ENCODE measurements around the gene DUSP10. TPM values are rescaled to one million over a fixed set of nuclear protein-coding genes. Genes with fewer than 3 reads are reported as not detected.

The DUSP10 gene
- total RNA-seq, 1 experiment from 2014 or later: 1.6 TPM

DNA sequence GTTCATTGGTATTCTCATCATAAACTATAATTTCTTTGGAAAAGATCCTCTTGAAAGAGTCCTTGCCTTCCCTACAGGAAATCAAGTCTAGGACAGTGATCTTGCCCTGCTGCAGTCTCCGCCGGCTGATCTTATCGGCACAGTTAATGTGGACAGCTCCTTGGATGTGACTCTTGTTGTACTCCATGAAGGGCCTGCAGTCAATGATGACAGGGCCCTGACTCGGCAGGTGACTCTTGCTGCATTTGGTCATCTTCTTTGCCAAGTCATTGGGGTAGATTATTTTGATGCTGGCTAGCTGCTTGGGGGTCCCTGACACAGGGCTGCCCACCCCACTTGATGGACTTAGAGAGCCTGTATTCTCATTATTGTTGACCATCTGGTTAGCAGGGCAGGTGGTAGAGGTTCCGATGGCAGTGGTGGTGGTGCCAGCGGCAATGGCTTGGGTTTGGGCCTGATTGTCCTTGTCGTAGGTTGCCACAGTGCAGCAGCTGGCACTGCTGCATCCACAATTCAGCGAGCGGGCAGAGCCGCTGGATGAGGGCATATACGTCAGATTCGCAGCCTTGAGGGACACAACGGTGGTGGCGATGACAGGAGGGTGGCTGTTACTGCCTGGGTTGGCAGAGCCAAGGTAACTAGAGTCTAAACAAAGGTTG is 2.7 kb downstream of the DUSP10 start:
- TF ChIP-seq FOXP4 (CRISPR knock-in tag; IDR thresholded peaks at IDR 0.05): no peak
- no peak for TF ChIP-seq NR2C2 (CRISPR knock-in tag; IDR thresholded peaks at IDR 0.05)
- TF ChIP-seq MLX (CRISPR knock-in tag; IDR thresholded peaks at IDR 0.05): no peak
- TF ChIP-seq ZNF121 (CRISPR knock-in tag; IDR thresholded peaks at IDR 0.05): no peak
- TF ChIP-seq ZBTB43 (CRISPR knock-in tag; IDR thresholded peaks at IDR 0.05): no peak
- no peak for TF ChIP-seq ZNF396 (CRISPR knock-in tag; IDR thresholded peaks at IDR 0.05; ENCODE audit: borderline replicate concordance)
- no peak for TF ChIP-seq ZNF532 (CRISPR knock-in tag; IDR thresholded peaks at IDR 0.05; ENCODE audit: borderline replicate concordance)
- DNase-seq (ENCODE audit: low spot score) (no peak), ATAC-seq (no peak)
- CTCF ChIA-PET: no interaction called here
- no peaks in the 10 kb centered on the region for H3K9me3 Mint-ChIP-seq
- POLR2A ChIA-PET: interaction anchor here (1.2 kb wide), 1 partner anchor 24 kb away, joined by 3 read pairs; no protein-coding TSS in a partner anchor
- H3K27ac Mint-ChIP-seq: no peak overlapping the region
- H3K4me1 Mint-ChIP-seq: peaks cover 14% of the 10 kb centered on the region
- H3K36me3 Mint-ChIP-seq: peaks cover 19% of the 10 kb centered on the region
- H3K27me3 Mint-ChIP-seq (ENCODE audit: low read depth): no peaks in the 10 kb centered on the region; the same call in 1 of the 2 replicates
- H3K4me3 Mint-ChIP-seq: peak overlapping the region; percentile 26; the same call in 1 of the 2 replicates

DNA sequence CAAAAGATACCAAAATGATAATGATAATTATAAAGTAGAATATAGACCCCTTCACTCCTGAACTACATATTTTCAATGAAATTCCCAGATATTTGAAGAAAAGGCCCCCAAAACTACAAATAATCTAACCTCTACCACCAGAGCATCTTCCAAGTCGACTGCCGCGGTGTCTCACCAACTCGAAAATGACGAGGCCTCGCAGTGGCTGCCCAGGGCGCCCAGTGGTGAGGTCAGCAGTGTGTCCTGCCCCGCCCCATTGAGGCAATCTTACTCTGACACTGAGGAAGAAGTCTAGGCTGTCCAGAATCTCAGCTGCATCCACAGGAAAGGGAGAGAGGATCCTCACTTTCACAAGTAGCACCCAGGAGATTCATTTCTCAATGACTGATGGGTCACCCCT is 5.2 kb downstream of the DUSP10 start:
- H3K27me3 Mint-ChIP-seq (ENCODE audit: low read depth): no peaks in the 10 kb centered on the region; the same call in 1 of the 2 replicates
- no peaks in the 10 kb centered on the region for H3K9me3 Mint-ChIP-seq
- TF ChIP-seq FOXP1 (CRISPR knock-in tag; IDR thresholded peaks at IDR 0.05; ENCODE audit: borderline replicate concordance) (no peak), NFYB (CRISPR knock-in tag; conservative IDR thresholded peaks at IDR 0.05; ENCODE audit: low read depth) (no peak), ESRRA (CRISPR knock-in tag; IDR thresholded peaks at IDR 0.05; ENCODE audit: borderline replicate concordance) (no peak), ZNF317 (CRISPR knock-in tag; IDR thresholded peaks at IDR 0.05; ENCODE audit: borderline replicate concordance, low read depth) (no peak), CREB1 (CRISPR knock-in tag; IDR thresholded peaks at IDR 0.05) (no peak), ATF2 (CRISPR knock-in tag; IDR thresholded peaks at IDR 0.05; ENCODE audit: borderline replicate concordance, low read depth) (no peak), MYBL2 (CRISPR knock-in tag; IDR thresholded peaks at IDR 0.05) (no peak), GTF2I (CRISPR knock-in tag; conservative IDR thresholded peaks at IDR 0.05) (no peak), MLX (CRISPR knock-in tag; IDR thresholded peaks at IDR 0.05) (no peak), ZNF219 (CRISPR knock-in tag; IDR thresholded peaks at IDR 0.05; ENCODE audit: borderline replicate concordance) (no peak), ELF4 (CRISPR knock-in tag; IDR thresholded peaks at IDR 0.05; ENCODE audit: low read depth) (no peak), ZNF138 (CRISPR knock-in tag; conservative IDR thresholded peaks at IDR 0.05) (no peak), HMGA2 (CRISPR knock-in tag; IDR thresholded peaks at IDR 0.05) (no peak), OVOL2 (CRISPR knock-in tag; IDR thresholded peaks at IDR 0.05; ENCODE audit: borderline replicate concordance) (no peak), E2F5 (CRISPR knock-in tag; IDR thresholded peaks at IDR 0.05) (no peak)
- TF ChIP-seq, protein P1, sequence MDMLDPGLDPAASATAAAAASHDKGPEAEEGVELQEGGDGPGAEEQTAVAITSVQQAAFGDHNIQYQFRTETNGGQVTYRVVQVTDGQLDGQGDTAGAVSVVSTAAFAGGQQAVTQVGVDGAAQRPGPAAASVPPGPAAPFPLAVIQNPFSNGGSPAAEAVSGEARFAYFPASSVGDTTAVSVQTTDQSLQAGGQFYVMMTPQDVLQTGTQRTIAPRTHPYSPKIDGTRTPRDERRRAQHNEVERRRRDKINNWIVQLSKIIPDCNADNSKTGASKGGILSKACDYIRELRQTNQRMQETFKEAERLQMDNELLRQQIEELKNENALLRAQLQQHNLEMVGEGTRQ (CRISPR knock-in tag; IDR thresholded peaks at IDR 0.05): no peak
- H3K4me1 Mint-ChIP-seq: 0 out of 2 replicates have a peak, but pooled peaks cover 7% of the 10 kb centered on the region
- no peak overlapping the region for H3K27ac Mint-ChIP-seq
- H3K4me3 Mint-ChIP-seq: no peak overlapping the region
- H3K36me3 Mint-ChIP-seq: peaks cover 19% of the 10 kb centered on the region
- ChIA-PET CTCF (no interaction called here), POLR2A (no interaction called here)
- ATAC-seq: no peak
- no peak for DNase-seq (ENCODE audit: low spot score)
